ENCODE results near the gene BID. TPM values are rescaled to one million over a fixed set of nuclear protein-coding genes. Genes with fewer than 3 reads are reported as not detected.

The BID gene
- total RNA-seq, 2 donors from 2014 or later: 13.5 to 18.1 TPM

- Histone ChIP-seq H3K27ac (no peak overlapping the region), H3K4me1 (ENCODE audit: control insufficient read depth in 1 of 2, low read depth in 2 of 2) (no peaks in the 10 kb centered on the region), H3K4me3 (no peak overlapping the region), H3K9me3 (no peaks in the 10 kb centered on the region), H3K27me3 (replicated peaks; ENCODE audit: insufficient read depth) (no peaks in the 10 kb centered on the region), H3K36me3 (peaks cover 43% of the 10 kb centered on the region)
- DNase-seq (ENCODE audit: low spot score): no peak
- no peak for ATAC-seq (ENCODE audit: insufficient number of reproducible peaks, low FRiP score, low read depth)
- no peak for TF ChIP-seq CTCF (IDR thresholded peaks at IDR 0.05)
These were observed 41.5 kb upstream of the BID start for GRCh38 chr22:17815703-17816254.

GRCh38 chr22:17814830-17815229, 40.6 kb upstream of the BID start:
- no peaks in the 10 kb centered on the region for H3K27me3 ChIP-seq (replicated peaks; ENCODE audit: insufficient read depth)
- ATAC-seq (ENCODE audit: insufficient number of reproducible peaks, low FRiP score, low read depth) (no peak), DNase-seq (ENCODE audit: low spot score) (no peak)
- no peaks in the 10 kb centered on the region for H3K4me1 ChIP-seq (ENCODE audit: control insufficient read depth in 1 of 2, low read depth in 2 of 2)
- no peak for TF ChIP-seq CTCF (IDR thresholded peaks at IDR 0.05)
- no peak overlapping the region for H3K4me3 ChIP-seq
- peaks cover 48% of the 10 kb centered on the region for H3K36me3 ChIP-seq
- no peak overlapping the region for H3K27ac ChIP-seq
- H3K9me3 ChIP-seq: no peaks in the 10 kb centered on the region

- DNase-seq (ENCODE audit: low spot score): no peak
- Histone ChIP-seq H3K27ac (no peak overlapping the region), H3K4me3 (no peak overlapping the region), H3K9me3 (no peaks in the 10 kb centered on the region), H3K36me3 (peaks cover 45% of the 10 kb centered on the region), H3K4me1 (ENCODE audit: control insufficient read depth in 1 of 2, low read depth in 2 of 2) (no peaks in the 10 kb centered on the region), H3K27me3 (replicated peaks; ENCODE audit: insufficient read depth) (no peaks in the 10 kb centered on the region)
- no peak for TF ChIP-seq CTCF (IDR thresholded peaks at IDR 0.05)
- ATAC-seq (ENCODE audit: insufficient number of reproducible peaks, low FRiP score, low read depth): no peak
These were observed 39.8 kb upstream of the BID start for GRCh38 chr22:17814084-17814483.

- no peak for ATAC-seq (ENCODE audit: insufficient number of reproducible peaks, low FRiP score, low read depth)
- Histone ChIP-seq H3K4me1 (ENCODE audit: control insufficient read depth in 1 of 2, low read depth in 2 of 2) (no peaks in the 10 kb centered on the region), H3K27me3 (replicated peaks; ENCODE audit: insufficient read depth) (no peaks in the 10 kb centered on the region), H3K36me3 (peaks cover 46% of the 10 kb centered on the region), H3K9me3 (no peaks in the 10 kb centered on the region), H3K4me3 (no peak overlapping the region), H3K27ac (no peak overlapping the region)
- no peak for DNase-seq (ENCODE audit: low spot score)
- no peak for TF ChIP-seq CTCF (IDR thresholded peaks at IDR 0.05)
These were observed 36.9 kb upstream of the BID start for GRCh38 chr22:17811119-17811518.

- H3K36me3 ChIP-seq: peaks cover 46% of the 10 kb centered on the region
- H3K4me3 ChIP-seq: no peak overlapping the region
- no peak for DNase-seq (ENCODE audit: low spot score)
- H3K9me3 ChIP-seq: no peaks in the 10 kb centered on the region
- H3K27me3 ChIP-seq (replicated peaks; ENCODE audit: insufficient read depth): no peaks in the 10 kb centered on the region
- H3K27ac ChIP-seq: no peak overlapping the region
- no peaks in the 10 kb centered on the region for H3K4me1 ChIP-seq (ENCODE audit: control insufficient read depth in 1 of 2, low read depth in 2 of 2)
- TF ChIP-seq CTCF (IDR thresholded peaks at IDR 0.05): no peak
- no peak for ATAC-seq (ENCODE audit: insufficient number of reproducible peaks, low FRiP score, low read depth)
These were observed 36.4 kb upstream of the BID start for GRCh38 chr22:17810570-17811116.
